HepG2 (cell line): ENCODE data around the gene FITM1. TPM values are rescaled to one million over a fixed set of nuclear protein-coding genes. Genes with fewer than 3 reads are reported as not detected.

Experiments used
- ATF4 ChIP-seq, 2 experiments: fragments of 450-650 bp in 1 of 2; sonication (generic) in 1 of 2; formaldehyde crosslinking; IDR thresholded peaks; 2 replicates each; pipeline versions ENCODE4 v1.5.0 to v1.8.0; 2020 to 2022; ENCODE audit warnings: mild to moderate bottlenecking in 1 of 2, missing genetic modification reagents in 1 of 2
- FIP1L1 ChIP-seq: fragments of 200-400 bp; formaldehyde crosslinking; IDR thresholded peaks from 2 replicates; pipeline ENCODE4 v1.6.1; 2018; ENCODE audit warnings: low read depth, mild to moderate bottlenecking, low read length, moderate library complexity, borderline replicate concordance; ENCODE audit not compliant: insufficient read depth
- GLMP ChIP-seq: sonication (generic); formaldehyde crosslinking; IDR thresholded peaks from 2 replicates; pipeline ENCODE4 v1.9.0; 2021; ENCODE audit warnings: missing genetic modification reagents, mild to moderate bottlenecking, borderline replicate concordance
- HMGXB4 ChIP-seq, 2 experiments: sonication (generic) in 1 of 2; formaldehyde crosslinking in 1 of 2; IDR thresholded peaks; 2 replicates each; pipeline versions ENCODE4 v1.4.0 to v1.6.1; 2018 to 2020; ENCODE audit warnings: missing genetic modification reagents in 2 of 2, borderline replicate concordance in 1 of 2, low read depth in 1 of 2, mild to moderate bottlenecking in 1 of 2, missing biosample characterization in 1 of 2
- HNF1A ChIP-seq, 2 experiments: sonication (generic) in 1 of 2; formaldehyde crosslinking in 1 of 2; IDR thresholded peaks; 2 replicates each; pipeline versions ENCODE4 v1.4.0 to v1.6.1; 2016 to 2020; ENCODE audit warnings: borderline replicate concordance in 1 of 2, low read depth in 1 of 2, mild to moderate bottlenecking in 1 of 2, missing genetic modification reagents in 1 of 2
- IKZF5 ChIP-seq: IDR thresholded peaks from 2 replicates; pipeline ENCODE4 v1.6.1; 2018; ENCODE audit warnings: missing genetic modification reagents, mild to moderate bottlenecking, missing compliant biosample characterization
- MXD1 ChIP-seq: sonication (generic); formaldehyde crosslinking; IDR thresholded peaks from 2 replicates; pipeline ENCODE4 v1.4.0; 2020; ENCODE audit warnings: mild to moderate bottlenecking, missing genetic modification reagents
- NFIB ChIP-seq: sonication (generic); formaldehyde crosslinking; IDR thresholded peaks from 2 replicates; pipeline ENCODE4 v1.9.0; 2021; ENCODE audit warnings: missing genetic modification reagents, mild to moderate bottlenecking, borderline replicate concordance
- NFKB2 ChIP-seq: sonication (generic); formaldehyde crosslinking; IDR thresholded peaks from 2 replicates; pipeline ENCODE4 v1.4.0; 2020; ENCODE audit warnings: missing genetic modification reagents, borderline replicate concordance
- PAF1 ChIP-seq: IDR thresholded peaks from 2 replicates; pipeline ENCODE4 v1.6.1; 2016; ENCODE audit warnings: missing genetic modification reagents, missing compliant biosample characterization
- ZKSCAN5 ChIP-seq: sonication (generic); formaldehyde crosslinking; IDR thresholded peaks from 2 replicates; pipeline ENCODE4 v1.5.1; 2020; ENCODE audit warnings: mild to moderate bottlenecking, missing genetic modification reagents
- ZNF124 ChIP-seq: sonication (generic); formaldehyde crosslinking; IDR thresholded peaks from 2 replicates; pipeline ENCODE4 v1.4.0; 2020; ENCODE audit warnings: missing genetic modification reagents
- ZNF335 ChIP-seq: sonication (generic); formaldehyde crosslinking; IDR thresholded peaks from 2 replicates; pipeline ENCODE4 v1.4.0; 2020; ENCODE audit warnings: missing genetic modification reagents
- polyA plus RNA-seq, 8 experiments: library from polyadenylated mRNA; depleted of rRNA in 3 of 8; stranded (reverse) in 7 of 8; unstranded in 1 of 8; fragments of >200 nt; fragmentation: Illumina TruSeq in 4 of 8; extraction: Trizol in 4 of 8; gene quantifications; 2 replicates each; pipeline versions ENCODE4 v1.2.1 to v1.2.3, GENCODE V29; 2011 to 2016; ENCODE audit warnings: low read depth in 4 of 8, missing spikeins in 1 of 8, mixed read lengths in 1 of 8; ENCODE audit not compliant: insufficient read depth in 1 of 8
- total RNA-seq, 5 experiments: library from RNA; depleted of rRNA; stranded (reverse); fragments of >200 nt; fragmentation: Illumina TruSeq; extraction: Trizol; gene quantifications; 2 replicates each; pipeline ENCODE4 v1.2.3, GENCODE V29; 2016; ENCODE audit warnings: low read depth in 1 of 5

Gene FITM1
- total and polyA plus RNA-seq, 2 of the 13 experiments (the other 11 are each of a cell fraction or from before 2014, with no cell fraction given) = 2.7 to 5.8 TPM

GRCh38 chr14:24093901-24094840, 36.3 kb upstream of the FITM1 start, which contains the start of gene PCK2 (continued):
- TF ChIP-seq HNF1A (IDR thresholded peaks at IDR 0.05; ENCODE audit: low read depth) (peak; percentile 63; the same call in 1 of the 2 replicates), HNF1A (CRISPR knock-in tag; IDR thresholded peaks at IDR 0.05; ENCODE audit: borderline replicate concordance) (peak; percentile 71; the same call in 1 of the 2 replicates), NFIB (no peak; the same call in 1 of the 2 replicates), NFKB2 (CRISPR knock-in tag) (peak; percentile 98), ZNF335 (CRISPR knock-in tag) (peak; percentile 71; the same call in 1 of the 2 replicates), IKZF5 (CRISPR knock-in tag) (peak; percentile 97), HMGXB4 (CRISPR knock-in tag; IDR thresholded peaks at IDR 0.05; ENCODE audit: borderline replicate concordance in 1 of 2, low read depth in 1 of 2) (peak; percentile 92 to 98; a peak in 3 of 4 replicates), GLMP (CRISPR knock-in tag) (no peak), ZNF124 (CRISPR knock-in tag) (peak; percentile 95), ZKSCAN5 (CRISPR knock-in tag) (no peak; the same call in 1 of the 2 replicates), MXD1 (CRISPR knock-in tag) (peak; percentile 98), ATF4 (CRISPR knock-in tag; IDR thresholded peaks at IDR 0.05) (peak in 1 of 2 experiments; percentile 82; a peak in 1 of 4 replicates), PAF1 (CRISPR knock-in tag) (peak; percentile 97; the same call in 1 of the 2 replicates), FIP1L1 (peak; percentile 82; the same call in 1 of the 2 replicates)
